ENCODE data around the gene KLHDC7B. TPM values are rescaled to one million over a fixed set of nuclear protein-coding genes. Genes with fewer than 3 reads are reported as not detected.

The KLHDC7B gene
- total RNA-seq, 2 experiments from 2014 or later, result 0.25 to 0.46 TPM

DNA sequence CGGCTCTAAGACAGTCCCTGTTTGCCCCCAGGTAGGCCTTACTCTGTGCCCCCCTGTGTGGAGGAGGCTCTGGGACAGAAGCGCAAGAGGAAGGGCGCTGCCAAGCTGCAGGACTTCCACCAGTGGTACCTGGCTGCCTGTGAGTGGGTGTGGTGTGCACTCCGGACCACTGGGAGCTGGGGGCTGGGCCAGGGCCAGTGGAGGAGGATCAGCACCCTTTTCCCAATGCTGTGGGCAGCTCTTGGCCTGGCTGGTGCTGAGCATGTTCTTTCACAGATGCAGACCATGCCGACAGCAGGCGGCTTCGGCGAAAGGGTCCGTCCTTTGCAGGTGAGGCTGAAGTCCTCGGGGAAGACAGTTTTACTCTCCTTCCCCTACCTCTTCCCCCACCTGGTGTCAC, 24.0 kb upstream of the KLHDC7B start:
- ChIA-PET CTCF (ENCODE audit: unreplicated experiment) (no interaction called here), POLR2A (interaction anchor here (0.5 kb wide), 1 partner anchor 39 kb away, joined by 4 read pairs; no protein-coding TSS in a partner anchor)
- Histone ChIP-seq H3K4me3 (ENCODE audit: low read depth, low read length, poor library complexity, severe bottlenecking) (no peak overlapping the region), H2AFZ (ENCODE audit: low read length) (no peak overlapping the region), H3K79me2 (ENCODE audit: insufficient read depth, low read depth, low read length) (peaks cover 4% of the 10 kb centered on the region; the same call in 1 of the 2 replicates), H3K9me3 (ENCODE audit: low read length) (no peaks in the 10 kb centered on the region), H4K20me1 (ENCODE audit: insufficient read depth, low read length) (no peaks in the 10 kb centered on the region), H3K9me2 (ENCODE audit: insufficient read depth, low read length) (no peaks in the 10 kb centered on the region), H3K4me1 (ENCODE audit: insufficient read depth, low read length, poor library complexity, severe bottlenecking) (peaks cover 10% of the 10 kb centered on the region), H3K36me3 (ENCODE audit: insufficient read depth, low read length) (peaks cover 84% of the 10 kb centered on the region), H3K4me2 (ENCODE audit: low read length) (no peak overlapping the region), H3K27ac (ENCODE audit: low read depth, low read length, poor library complexity, severe bottlenecking) (no peak overlapping the region)
- intact Hi-C loops (cut with micrococcal nuclease; ENCODE audit: unreplicated experiment), result no loop called here
- TF ChIP-seq EZH2phosphoT487 (IDR thresholded peaks at IDR 0.05; ENCODE audit: borderline replicate concordance, low read depth, low read length), result no peak
- TF ChIP-seq, protein P1, sequence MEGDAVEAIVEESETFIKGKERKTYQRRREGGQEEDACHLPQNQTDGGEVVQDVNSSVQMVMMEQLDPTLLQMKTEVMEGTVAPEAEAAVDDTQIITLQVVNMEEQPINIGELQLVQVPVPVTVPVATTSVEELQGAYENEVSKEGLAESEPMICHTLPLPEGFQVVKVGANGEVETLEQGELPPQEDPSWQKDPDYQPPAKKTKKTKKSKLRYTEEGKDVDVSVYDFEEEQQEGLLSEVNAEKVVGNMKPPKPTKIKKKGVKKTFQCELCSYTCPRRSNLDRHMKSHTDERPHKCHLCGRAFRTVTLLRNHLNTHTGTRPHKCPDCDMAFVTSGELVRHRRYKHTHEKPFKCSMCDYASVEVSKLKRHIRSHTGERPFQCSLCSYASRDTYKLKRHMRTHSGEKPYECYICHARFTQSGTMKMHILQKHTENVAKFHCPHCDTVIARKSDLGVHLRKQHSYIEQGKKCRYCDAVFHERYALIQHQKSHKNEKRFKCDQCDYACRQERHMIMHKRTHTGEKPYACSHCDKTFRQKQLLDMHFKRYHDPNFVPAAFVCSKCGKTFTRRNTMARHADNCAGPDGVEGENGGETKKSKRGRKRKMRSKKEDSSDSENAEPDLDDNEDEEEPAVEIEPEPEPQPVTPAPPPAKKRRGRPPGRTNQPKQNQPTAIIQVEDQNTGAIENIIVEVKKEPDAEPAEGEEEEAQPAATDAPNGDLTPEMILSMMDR (conservative IDR thresholded peaks at IDR 0.05; ENCODE audit: low read length), result no peak
- no peak for DNase-seq (ENCODE audit: low spot score)
- no TSS peak for BruUV-seq (replicated peaks)

DNA sequence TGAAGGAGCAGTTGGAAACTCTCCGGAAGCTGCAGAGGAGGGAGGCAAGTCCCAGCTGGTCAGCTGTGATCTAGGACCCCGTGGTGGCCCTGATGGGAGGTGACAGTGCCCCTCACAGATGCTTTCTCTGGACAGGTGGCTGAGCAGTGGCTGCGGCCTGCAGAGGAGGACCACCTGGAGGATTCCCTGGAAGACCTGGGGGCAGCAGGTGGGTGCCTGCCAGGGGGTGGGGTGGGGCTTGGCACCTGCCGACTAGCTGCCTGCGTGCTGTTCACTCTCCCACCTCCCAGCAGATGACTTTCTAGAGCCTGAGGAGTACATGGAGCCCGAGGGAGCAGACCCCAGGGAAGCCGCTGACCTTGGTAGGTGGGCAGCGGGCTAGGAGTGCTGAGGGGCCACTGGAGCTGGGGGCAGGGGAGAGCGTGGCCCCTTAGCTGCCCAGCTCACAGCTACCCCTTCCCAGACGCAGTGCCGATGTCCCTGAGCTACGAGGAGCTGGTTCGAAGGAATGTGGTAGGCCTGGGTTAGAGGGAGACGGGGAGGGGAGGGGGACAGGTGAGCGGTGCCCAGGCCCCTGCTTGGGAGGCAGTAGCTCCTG, 23.4 kb upstream of the KLHDC7B start:
- peaks cover 13% of the 10 kb centered on the region for H3K4me1 ChIP-seq (ENCODE audit: insufficient read depth, low read length, poor library complexity, severe bottlenecking)
- H2AFZ ChIP-seq (ENCODE audit: low read length), result no peak overlapping the region
- ChIA-PET CTCF (ENCODE audit: unreplicated experiment) (interaction anchor here (0.5 to 0.6 kb wide), 3 partner anchors 11 to 49 kb away, joined by 3 to 9 read pairs (median 5); no protein-coding TSS in a partner anchor), POLR2A (interaction anchor here (0.6 to 1.3 kb wide), 3 partner anchors 14 to 597 kb away, joined by 3 to 4 read pairs (median 4); partner anchors contain the start of genes LMF2 and NCAPH2)
- H3K4me3 ChIP-seq (ENCODE audit: low read depth, low read length, poor library complexity, severe bottlenecking), result no peak overlapping the region
- intact Hi-C loops (cut with micrococcal nuclease; ENCODE audit: unreplicated experiment), result no loop called here
- no peak for DNase-seq (ENCODE audit: low spot score)
- H3K36me3 ChIP-seq (ENCODE audit: insufficient read depth, low read length), result peaks cover 78% of the 10 kb centered on the region
- H3K9me3 ChIP-seq (ENCODE audit: low read length), result no peaks in the 10 kb centered on the region
- H3K4me2 ChIP-seq (ENCODE audit: low read length), result no peak overlapping the region
- H3K9me2 ChIP-seq (ENCODE audit: insufficient read depth, low read length), result no peaks in the 10 kb centered on the region
- TF ChIP-seq EZH2phosphoT487 (IDR thresholded peaks at IDR 0.05; ENCODE audit: borderline replicate concordance, low read depth, low read length), result no peak
- TF ChIP-seq, protein P1 (conservative IDR thresholded peaks at IDR 0.05; ENCODE audit: low read length), result no peak
- no peaks in the 10 kb centered on the region for H4K20me1 ChIP-seq (ENCODE audit: insufficient read depth, low read length)
- H3K79me2 ChIP-seq (ENCODE audit: insufficient read depth, low read depth, low read length), result peaks cover 4% of the 10 kb centered on the region; the same call in 1 of the 2 replicates
- no peak overlapping the region for H3K27ac ChIP-seq (ENCODE audit: low read depth, low read length, poor library complexity, severe bottlenecking)
- no TSS peak for BruUV-seq (replicated peaks)
